ENCODE results near the gene ALG12. TPM values are rescaled to one million over a fixed set of nuclear protein-coding genes. Genes with fewer than 3 reads are reported as not detected.

The ALG12 gene
- total RNA-seq (2021; fragmentation: NEBNext Ultra II Directional; extraction: Animal tissue kit (Norgen Biotek cat#: 25700)) (22.5 and 25.0 TPM in 2 replicates), polyA plus RNA-seq (2011; rRNA removed) (13.4 and 24.1 TPM in 2 replicates), polyA minus RNA-seq (2011; rRNA and poly(A)+ RNA removed) (20.3 and 23.2 TPM in 2 replicates)
- 16.1 TPM for polyA plus RNA-seq (2011; cell fraction: cytosol; rRNA removed)
- polyA plus RNA-seq (2011; cell fraction: nucleus; rRNA removed): 28.5 TPM
- 14.6 to 25.7 TPM (median 22.3 TPM) in 4 replicates for polyA plus RNA-seq (2012, experiment 1 of 2)
- 19.9 TPM for polyA plus RNA-seq (2012, experiment 2 of 2)
- 23.8 TPM for polyA plus RNA-seq (2013, experiment 1 of 2)
- 25.7 TPM for polyA plus RNA-seq (2013, experiment 2 of 2)
- polyA minus RNA-seq (2011; cell fraction: cytosol; rRNA and poly(A)+ RNA removed): 11.2 TPM
- polyA minus RNA-seq (2011; cell fraction: nucleus; rRNA and poly(A)+ RNA removed): 7.9 TPM
- long read RNA-seq, experiment 1, full-length matches to known transcripts: 12 of 33 reads
- long read RNA-seq, experiment 1, partial matches to known transcripts: 4 of 33 reads
- long read RNA-seq, experiment 1, other reads (novel, unspliced or antisense): 17 of 33 reads
- long read RNA-seq, experiment 2, full-length matches to known transcripts: 6 of 9 reads
- long read RNA-seq, experiment 2, partial matches to known transcripts: 2 of 9 reads
- long read RNA-seq, experiment 2, other reads (novel, unspliced or antisense): 1 of 9 reads

GRCh38 chr22:49917974-49918910 is at the start of gene ALG12, which contains the start of gene CRELD2:
TSS of gene ALG12 (minus strand) at chr22:49918438. CDS start at chr22:49913765, 4,673 bp downstream.
TSS of gene CRELD2 (plus strand) at chr22:49918634. CDS start at chr22:49918770, 136 bp downstream.
- Histone ChIP-seq H3K4me2 (ENCODE audit: insufficient read depth in 1 of 2, low read depth in 2 of 2, low read length in 2 of 2) (peak within 1 kb of the TSS; percentile 75 to 98), H3K36me3 (ENCODE audit: control insufficient read depth in 2 of 4, insufficient read depth in 4 of 4, low read length in 3 of 4) (peaks cover 0 to 3% (median 2%) of the 10 kb centered on the region in 4 experiments; a peak in 2 of 8 replicates), H3K23me2 (ENCODE audit: low read depth, low read length) (peaks cover 9% of the 10 kb centered on the region; the same call in 1 of the 2 replicates), H2BK12ac (ENCODE audit: low read depth, low read length) (no peak within 1 kb of the TSS), H3K14ac (ENCODE audit: insufficient read length) (no peak within 1 kb of the TSS), H3K18ac (ENCODE audit: extremely low read depth, low read length) (peak within 1 kb of the TSS; percentile 48), H4K91ac (replicated peaks; ENCODE audit: insufficient read length, low read length) (no peak within 1 kb of the TSS), H2BK120ac (replicated peaks; ENCODE audit: low read depth, low read length) (no peak within 1 kb of the TSS), H3K27me3 (replicated peaks in 1 of 4; ENCODE audit: control insufficient read depth in 3 of 4, extremely low read depth in 1 of 4, insufficient read depth in 3 of 4, low read length in 3 of 4) (no peaks in the 10 kb centered on the region; a peak in 2 of 7 replicates), H3K79me1 (ENCODE audit: low read depth, low read length) (peaks cover 3% of the 10 kb centered on the region; the same call in 1 of the 2 replicates), H4K8ac (ENCODE audit: extremely low read depth, insufficient read depth, low read length) (peak within 1 kb of the TSS; percentile 95), H3K9me3 (ENCODE audit: insufficient read depth in 2 of 2, low read depth in 1 of 2, low read length in 1 of 2) (no peaks in the 10 kb centered on the region), H2AFZ (ENCODE audit: low read length) (no peak within 1 kb of the TSS; the same call in 1 of the 2 replicates), H3K27ac (ENCODE audit: low read depth, low read length) (peak within 1 kb of the TSS; percentile 93), H3K4ac (replicated peaks; ENCODE audit: insufficient read length, low read depth, low read length) (no peak within 1 kb of the TSS), H3K79me2 (ENCODE audit: control insufficient read depth in 1 of 2, insufficient read depth in 2 of 2, low read length in 2 of 2) (peaks cover 0 to 8% of the 10 kb centered on the region in 2 experiments; a peak in 1 of 4 replicates), H3K4me1 (replicated peaks in 1 of 4; ENCODE audit: control insufficient read depth in 3 of 4, insufficient read depth in 4 of 4, low read length in 3 of 4) (peaks cover 0 to 10% (median 1%) of the 10 kb centered on the region in 4 experiments; a peak in 5 of 7 replicates), H2BK20ac (ENCODE audit: low read length) (no peak within 1 kb of the TSS), H3K9ac (replicated peaks in 1 of 4; ENCODE audit: extremely low read depth in 1 of 4, low read depth in 3 of 4, low read length in 3 of 4) (peak within 1 kb of the TSS; percentile 58 to 89 (median 82)), H3K4me3 (ENCODE audit: extremely low read depth in 1 of 4, insufficient read depth in 2 of 4, low read depth in 3 of 4, low read length in 4 of 4) (peak within 1 kb of the TSS; percentile 70 to 93 (median 72)), H2BK5ac (ENCODE audit: low read depth, low read length) (peak within 1 kb of the TSS; percentile 69; the same call in 1 of the 2 replicates), H2AK5ac (ENCODE audit: low read depth, low read length) (no peak within 1 kb of the TSS), H4K5ac (ENCODE audit: insufficient read length, low read depth, low read length) (peak within 1 kb of the TSS; percentile 94), H3K23ac (ENCODE audit: insufficient read length) (no peak within 1 kb of the TSS), H4K20me1 (replicated peaks in 1 of 2; ENCODE audit: control insufficient read depth in 1 of 2, insufficient read depth in 2 of 2, low read length in 2 of 2) (peaks cover 3 to 6% of the 10 kb centered on the region in 2 experiments), H2BK15ac (ENCODE audit: low read length) (no peak within 1 kb of the TSS), H3K56ac (replicated peaks; ENCODE audit: insufficient read length, low read depth, low read length) (peak within 1 kb of the TSS; percentile 59)
- DNase-seq (ENCODE audit: low read depth in 1 of 2, low spot score in 2 of 2) (peak; percentile 84 to 96), FAIRE-seq (no peak)
- ChIA-PET POLR2A (ENCODE audit: partially characterized antibody) (interaction anchor here (0.6 to 2.1 kb wide), 10 partner anchors 13 to 140 kb away, joined by 3 to 4 read pairs (median 3); no protein-coding TSS in a partner anchor), CTCF (ENCODE audit: partially characterized antibody) (interaction anchor here (1.0 to 1.9 kb wide), 4 partner anchors 12 to 151 kb away, joined by 3 to 4 read pairs (median 4); no protein-coding TSS in a partner anchor)
- WGBS, 2 experiments (ENCODE audit: extremely low coverage in 1 of 2, insufficient coverage in 1 of 2, insufficient read length in 1 of 2, insufficient replicate concordance in 2 of 2, low coverage in 1 of 2, low lambda C conversion rate in 2 of 2, missing lambda C conversion rate in 1 of 2): 1% methylated on average over 73 of the region's 103 CpGs; no CpG with 5 or more reads in 1 of the 2 experiments
- peak; percentile 37 for TF ChIP-seq KDM4A (IDR thresholded peaks at IDR 0.05; ENCODE audit: low read depth, low read length, severe bottlenecking)
- peak; percentile 42; the same call in 1 of the 2 replicates for TF ChIP-seq TAF1 (IDR thresholded peaks at IDR 0.05; ENCODE audit: low read depth, low read length)
- peak; percentile 47 to 72; a peak in 2 of 4 replicates for TF ChIP-seq SIN3A (conservative IDR thresholded peaks at IDR 0.05 in 1 of 2, IDR thresholded peaks at IDR 0.05 in 1 of 2; ENCODE audit: low read depth in 1 of 2, low read length in 2 of 2)
- peak; percentile 77 for TF ChIP-seq ASH2L (IDR thresholded peaks at IDR 0.05; ENCODE audit: low read length)
- no peak for TF ChIP-seq BACH1 (IDR thresholded peaks at IDR 0.05; ENCODE audit: low read length)
- TF ChIP-seq PHF8 (conservative IDR thresholded peaks at IDR 0.05; ENCODE audit: low read depth, low read length): peak; percentile 70; the same call in 1 of the 2 replicates
- TF ChIP-seq EZH2 (IDR thresholded peaks at IDR 0.05; ENCODE audit: low read depth, low read length, severe bottlenecking): no peak

Data from H1 (cell line).